Smooth muscle cell (in vitro differentiated cells): Measurements from ENCODE around the gene GBGT1. TPM values are rescaled to one million over a fixed set of nuclear protein-coding genes. Genes with fewer than 3 reads are reported as not detected.

Source experiments
- DNase-seq: peaks from one replicate; lab custom pipeline; 2025; ENCODE audit not compliant: unreplicated experiment; lab: John Stamatoyannopoulos, UW
- H2AFZ ChIP-seq: fragments of 200-600 bp; sonication (generic); 2 replicates; pipeline ENCODE4 v1.6.0; 2016; ENCODE audit warnings: antibody characterized with exemption, low read depth, mild to moderate bottlenecking
- H3F3A ChIP-seq: fragments of 200-600 bp; sonication (generic); 2 replicates; pipeline ENCODE4 v1.6.0; 2017; ENCODE audit warnings: antibody characterized with exemption, low read depth
- H3K27ac ChIP-seq: fragments of 200-600 bp; sonication (generic); 2 replicates; pipeline ENCODE4 v1.5.1; 2016; ENCODE audit warnings: low read depth, mild to moderate bottlenecking
- H3K27me3 ChIP-seq: fragments of 200-600 bp; sonication (generic); 2 replicates; pipeline ENCODE4 v1.6.1; 2016; ENCODE audit warnings: low read depth, mild to moderate bottlenecking
- H3K36me3 ChIP-seq: fragments of 200-600 bp; sonication (generic); 2 replicates; pipeline ENCODE4 v1.5.1; 2016; ENCODE audit warnings: low read depth
- H3K4me1 ChIP-seq: fragments of 200-600 bp; sonication (generic); 2 replicates; pipeline ENCODE4 v1.5.1; 2016; ENCODE audit warnings: low read depth
- H3K4me2 ChIP-seq: fragments of 200-600 bp; sonication (generic); 2 replicates; pipeline ENCODE4 v1.6.0; 2016; ENCODE audit warnings: mild to moderate bottlenecking
- H3K4me3 ChIP-seq: fragments of 200-600 bp; sonication (generic); 2 replicates; pipeline ENCODE4 v1.5.1; 2016; ENCODE audit warnings: mild to moderate bottlenecking
- H3K79me2 ChIP-seq: fragments of 200-600 bp; sonication (generic); 2 replicates; pipeline ENCODE4 v1.6.0; 2016; ENCODE audit warnings: low read depth, mild to moderate bottlenecking
- H3K9ac ChIP-seq: fragments of 200-600 bp; sonication (generic); 2 replicates; pipeline ENCODE4 v1.6.0; 2016; ENCODE audit warnings: low read depth
- H3K9me3 ChIP-seq: fragments of 200-600 bp; sonication (generic); replicated peaks from 2 replicates; pipeline ENCODE4 v1.5.1; 2016; ENCODE audit warnings: low read depth
- H4K20me1 ChIP-seq: fragments of 200-600 bp; sonication (generic); 2 replicates; pipeline ENCODE4 v1.6.0; 2016; ENCODE audit warnings: low read depth
- CTCF ChIP-seq: fragments of 200-600 bp; sonication (generic); IDR thresholded peaks from 2 replicates; pipeline ENCODE4 v1.5.1; 2017; ENCODE audit warnings: borderline replicate concordance, mild to moderate bottlenecking, antibody characterized with exemption; ENCODE audit not compliant: insufficient read depth, poor library complexity, severe bottlenecking
- WGBS: methylation state at CpG from one replicate; pipeline ENCODE4 v1.1.7; 2016; ENCODE audit warnings: low lambda C conversion rate; 5-methylcytosine and 5-hydroxymethylcytosine counted together
- polyA plus RNA-seq: library from polyadenylated mRNA; unstranded; fragments of >200 nt; fragmentation: Nextera tagmentation; extraction: Ambion mirVana; gene quantifications from 2 replicates; pipeline ENCODE4 v1.2.1, GENCODE V29; 2016
- total RNA-seq: library from RNA; depleted of rRNA; stranded (reverse); fragments of >200 nt; gene quantifications from 2 replicates; pipeline ENCODE4 v1.2.3, GENCODE V29; 2014

GBGT1 gene
- total and polyA plus RNA-seq, 2 experiments from 2014 or later = 4.5 to 11.3 TPM

- H3K9ac ChIP-seq = peak overlapping the region; percentile 78
- no peak overlapping the region for H2AFZ ChIP-seq
- no peaks in the 10 kb centered on the region for H3F3A ChIP-seq
- peak; percentile 58 for DNase-seq
- no peaks in the 10 kb centered on the region for H3K27me3 ChIP-seq
- H3K4me3 ChIP-seq = peak overlapping the region; percentile 51
- H3K4me2 ChIP-seq = peak overlapping the region; percentile 89
- H3K4me1 ChIP-seq = peaks cover 16% of the 10 kb centered on the region
- no peaks in the 10 kb centered on the region for H3K36me3 ChIP-seq
- peaks cover 81% of the 10 kb centered on the region for H4K20me1 ChIP-seq
- H3K27ac ChIP-seq = peak overlapping the region; percentile 29
- H3K79me2 ChIP-seq = peaks cover 48% of the 10 kb centered on the region
- TF ChIP-seq CTCF = peak; percentile 99
- 12% methylated on average over 41 of the region's 52 CpGs for WGBS
- H3K9me3 ChIP-seq = no peaks in the 10 kb centered on the region
Observed at GRCh38 chr9:133144142-133144903, 19.4 kb downstream of the GBGT1 start.

GRCh38 chr9:133143639-133144141 is 20.0 kb downstream of the GBGT1 start:
- Histone ChIP-seq H3F3A (no peaks in the 10 kb centered on the region), H4K20me1 (peaks cover 88% of the 10 kb centered on the region), H3K9ac (peak overlapping the region; percentile 78), H3K4me2 (peak overlapping the region; percentile 89), H3K4me3 (peak overlapping the region; percentile 51), H3K9me3 (no peaks in the 10 kb centered on the region), H3K4me1 (peaks cover 16% of the 10 kb centered on the region), H3K36me3 (no peaks in the 10 kb centered on the region), H2AFZ (no peak overlapping the region), H3K27ac (peak overlapping the region; percentile 29), H3K27me3 (no peaks in the 10 kb centered on the region), H3K79me2 (peaks cover 54% of the 10 kb centered on the region)
- TF ChIP-seq CTCF = no peak
- no peak for DNase-seq
- WGBS = 93% methylated on average over 13 of the region's 13 CpGs

DNA sequence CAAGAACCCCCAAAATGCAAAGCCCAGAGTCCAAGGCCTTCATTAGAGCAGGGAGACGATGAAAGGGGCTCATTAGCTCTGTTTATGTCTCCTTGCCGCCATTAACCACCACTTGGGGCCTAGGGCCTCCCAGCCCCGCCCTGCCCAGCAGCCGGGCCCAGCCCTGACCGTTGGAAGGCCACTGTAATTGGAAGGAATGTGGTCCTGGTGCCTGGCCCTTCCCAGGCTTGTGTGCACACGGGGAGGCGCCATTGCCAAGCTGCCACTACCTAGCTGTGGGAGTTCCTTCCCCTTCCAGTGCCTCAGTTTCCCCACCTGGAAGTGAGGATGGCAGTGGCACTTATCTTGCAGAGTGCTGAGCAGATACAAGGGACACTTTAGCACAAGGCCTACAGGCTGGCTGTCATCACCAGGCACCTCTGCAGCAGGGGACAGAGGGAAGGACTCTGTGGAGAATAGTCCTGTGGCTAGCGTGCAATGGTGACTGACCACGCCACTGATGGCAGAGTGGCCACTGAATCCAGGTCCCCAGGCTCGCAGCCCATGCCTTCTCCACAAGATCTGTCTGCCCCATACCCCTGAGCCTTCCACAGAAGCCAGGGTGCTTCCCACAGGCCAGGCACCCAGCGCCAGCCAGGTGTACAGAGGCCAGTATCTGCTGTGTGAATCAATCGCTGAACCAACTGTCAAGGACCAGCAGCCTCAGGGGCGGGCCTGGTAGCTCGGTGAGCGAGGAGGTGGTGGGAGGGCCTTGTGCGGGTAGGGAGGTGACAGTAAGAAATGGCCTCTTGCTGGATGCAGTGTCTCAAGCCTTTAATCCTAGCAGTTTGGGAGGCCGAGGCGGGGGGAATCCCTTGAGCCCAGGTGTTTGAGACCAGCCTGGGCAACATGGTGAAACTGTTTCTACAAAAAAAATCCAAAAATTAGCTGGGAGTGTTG is 20.8 kb downstream of the GBGT1 start:
- Histone ChIP-seq H3K9ac (no peak overlapping the region), H3K27ac (no peak overlapping the region), H3K27me3 (no peaks in the 10 kb centered on the region), H4K20me1 (peaks cover 95% of the 10 kb centered on the region), H3F3A (no peaks in the 10 kb centered on the region), H3K4me2 (no peak overlapping the region), H3K79me2 (peaks cover 61% of the 10 kb centered on the region), H3K4me1 (peaks cover 14% of the 10 kb centered on the region), H3K4me3 (no peak overlapping the region), H3K36me3 (no peaks in the 10 kb centered on the region), H3K9me3 (no peaks in the 10 kb centered on the region), H2AFZ (no peak overlapping the region)
- TF ChIP-seq CTCF = no peak
- DNase-seq = no peak
- WGBS = 65% methylated on average over 18 of the region's 18 CpGs
